Measurements from ENCODE around the gene ENTPD3. TPM values are rescaled to one million over a fixed set of nuclear protein-coding genes. Genes with fewer than 3 reads are reported as not detected.

The ENTPD3 gene
- total RNA-seq, 1 experiment from 2014 or later: 0.50 TPM

DNA sequence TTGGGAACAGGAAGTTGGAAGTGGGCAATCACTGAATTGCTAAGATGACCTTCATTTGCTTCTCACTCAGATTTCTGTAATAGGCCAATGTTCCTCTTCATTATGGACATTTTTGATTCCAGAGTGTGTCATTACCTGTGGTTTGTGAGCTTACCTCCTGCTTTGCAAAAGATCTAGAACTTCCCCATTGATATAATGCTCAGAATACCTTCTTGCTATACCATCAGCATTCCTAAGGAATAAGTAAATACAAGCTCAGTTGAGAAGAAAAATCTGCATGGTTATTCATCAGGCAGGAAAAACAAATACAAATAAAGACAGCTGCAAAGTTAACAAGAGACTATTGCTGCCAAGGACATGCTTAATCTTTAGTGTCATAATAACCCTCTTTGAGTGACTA, 64.6 kb downstream of the ENTPD3 start:
- H3K27me3 Mint-ChIP-seq (ENCODE audit: low read depth): no peaks in the 10 kb centered on the region
- no peaks in the 10 kb centered on the region for H3K36me3 Mint-ChIP-seq
- H3K9me3 Mint-ChIP-seq: no peaks in the 10 kb centered on the region
- H3K27ac Mint-ChIP-seq: no peak overlapping the region
- H3K4me1 Mint-ChIP-seq: peaks cover 11% of the 10 kb centered on the region
- ChIA-PET POLR2A (interaction anchor here (0.6 kb wide), 1 partner anchor 21 kb away, joined by 3 read pairs; no protein-coding TSS in a partner anchor), CTCF (interaction anchor here (2.4 to 2.9 kb wide), 2 partner anchors 124 to 259 kb away, joined by 7 to 15 read pairs; no protein-coding TSS in a partner anchor)
- ATAC-seq (no peak), DNase-seq (ENCODE audit: low spot score) (no peak)
- TF ChIP-seq, protein P1, sequence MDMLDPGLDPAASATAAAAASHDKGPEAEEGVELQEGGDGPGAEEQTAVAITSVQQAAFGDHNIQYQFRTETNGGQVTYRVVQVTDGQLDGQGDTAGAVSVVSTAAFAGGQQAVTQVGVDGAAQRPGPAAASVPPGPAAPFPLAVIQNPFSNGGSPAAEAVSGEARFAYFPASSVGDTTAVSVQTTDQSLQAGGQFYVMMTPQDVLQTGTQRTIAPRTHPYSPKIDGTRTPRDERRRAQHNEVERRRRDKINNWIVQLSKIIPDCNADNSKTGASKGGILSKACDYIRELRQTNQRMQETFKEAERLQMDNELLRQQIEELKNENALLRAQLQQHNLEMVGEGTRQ (CRISPR knock-in tag; IDR thresholded peaks at IDR 0.05): no peak
- TF ChIP-seq IRF2 (CRISPR knock-in tag; IDR thresholded peaks at IDR 0.05; ENCODE audit: borderline replicate concordance, low read depth) (no peak), SP1 (CRISPR knock-in tag; conservative IDR thresholded peaks at IDR 0.05) (no peak)
- peak overlapping the region; percentile 94 for H3K4me3 Mint-ChIP-seq

GRCh38 chr3:40452057-40452456, 65.1 kb downstream of the ENTPD3 start:
- POLR2A ChIA-PET: interaction anchor here (0.6 to 1.8 kb wide), 3 partner anchors 13 to 143 kb away, joined by 3 to 4 read pairs (median 4); partner anchors contain the start of gene EIF1B
- Mint-ChIP-seq H3K9me3 (no peaks in the 10 kb centered on the region), H3K4me1 (peaks cover 11% of the 10 kb centered on the region), H3K36me3 (no peaks in the 10 kb centered on the region), H3K4me3 (peak overlapping the region; percentile 94), H3K27me3 (ENCODE audit: low read depth) (no peaks in the 10 kb centered on the region), H3K27ac (peak overlapping the region; percentile 97)
- CTCF ChIA-PET: interaction anchor here (1.1 to 2.9 kb wide), 4 partner anchors 54 to 260 kb away, joined by 6 to 15 read pairs (median 7); partner anchors contain the start of genes EIF1B and ZNF620
- ATAC-seq: no peak
- DNase-seq (ENCODE audit: low spot score): no peak
- TF ChIP-seq TCF7 (CRISPR knock-in tag; IDR thresholded peaks at IDR 0.05; ENCODE audit: low read depth): no peak
- TF ChIP-seq, protein P2, sequence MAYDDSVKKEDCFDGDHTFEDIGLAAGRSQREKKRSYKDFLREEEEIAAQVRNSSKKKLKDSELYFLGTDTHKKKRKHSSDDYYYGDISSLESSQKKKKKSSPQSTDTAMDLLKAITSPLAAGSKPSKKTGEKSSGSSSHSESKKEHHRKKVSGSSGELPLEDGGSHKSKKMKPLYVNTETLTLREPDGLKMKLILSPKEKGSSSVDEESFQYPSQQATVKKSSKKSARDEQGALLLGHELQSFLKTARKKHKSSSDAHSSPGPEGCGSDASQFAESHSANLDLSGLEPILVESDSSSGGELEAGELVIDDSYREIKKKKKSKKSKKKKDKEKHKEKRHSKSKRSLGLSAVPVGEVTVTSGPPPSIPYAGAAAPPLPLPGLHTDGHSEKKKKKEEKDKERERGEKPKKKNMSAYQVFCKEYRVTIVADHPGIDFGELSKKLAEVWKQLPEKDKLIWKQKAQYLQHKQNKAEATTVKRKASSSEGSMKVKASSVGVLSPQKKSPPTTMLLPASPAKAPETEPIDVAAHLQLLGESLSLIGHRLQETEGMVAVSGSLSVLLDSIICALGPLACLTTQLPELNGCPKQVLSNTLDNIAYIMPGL (CRISPR knock-in tag; IDR thresholded peaks at IDR 0.05): no peak
- TF ChIP-seq MLX (CRISPR knock-in tag; IDR thresholded peaks at IDR 0.05): no peak

DNA sequence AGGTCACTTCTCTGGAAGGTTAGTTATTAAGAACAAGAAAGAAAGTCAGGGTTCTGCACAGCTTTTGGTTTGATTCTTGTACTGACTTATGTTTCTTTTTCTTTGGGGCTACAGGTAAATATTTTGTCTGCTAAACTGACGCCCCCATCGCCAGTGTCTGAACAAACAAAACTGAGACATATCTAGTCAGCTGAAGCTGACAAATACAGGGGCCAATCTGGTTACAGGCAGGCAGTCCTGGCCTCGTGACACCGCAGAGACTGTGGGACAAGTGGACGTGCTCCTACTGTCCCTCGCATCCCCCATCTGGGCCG, 65.5 kb downstream of the ENTPD3 start:
- ChIA-PET CTCF (interaction anchor here (1.1 to 2.9 kb wide), 4 partner anchors 53 to 260 kb away, joined by 6 to 15 read pairs (median 7); partner anchors contain the start of genes EIF1B and ZNF620), POLR2A (interaction anchor here (0.6 to 1.8 kb wide), 4 partner anchors 13 to 209 kb away, joined by 3 to 4 read pairs (median 4); partner anchors contain the start of genes EIF1B and ZNF621)
- TF ChIP-seq ZNF671 (CRISPR knock-in tag; IDR thresholded peaks at IDR 0.05) (no peak), ESRRA (CRISPR knock-in tag; IDR thresholded peaks at IDR 0.05; ENCODE audit: borderline replicate concordance) (no peak), STAT6 (CRISPR knock-in tag; conservative IDR thresholded peaks at IDR 0.05; ENCODE audit: low read depth) (no peak), ETV6 (CRISPR knock-in tag; IDR thresholded peaks at IDR 0.05) (no peak), ZNF138 (CRISPR knock-in tag; conservative IDR thresholded peaks at IDR 0.05) (no peak), JAZF1 (CRISPR knock-in tag; IDR thresholded peaks at IDR 0.05) (no peak), PRDM15 (CRISPR knock-in tag; IDR thresholded peaks at IDR 0.05) (no peak), ZNF232 (CRISPR knock-in tag; IDR thresholded peaks at IDR 0.05) (no peak)
- ATAC-seq (no peak), DNase-seq (ENCODE audit: low spot score) (no peak)
- no peaks in the 10 kb centered on the region; the same call in 1 of the 2 replicates for H3K36me3 Mint-ChIP-seq
- peak overlapping the region; percentile 97 for H3K27ac Mint-ChIP-seq
- peaks cover 11% of the 10 kb centered on the region for H3K4me1 Mint-ChIP-seq
- no peaks in the 10 kb centered on the region for H3K27me3 Mint-ChIP-seq (ENCODE audit: low read depth)
- no peaks in the 10 kb centered on the region for H3K9me3 Mint-ChIP-seq
- peak overlapping the region; percentile 94 for H3K4me3 Mint-ChIP-seq

All from WTC11 (cell line).